ENCODE results near the gene DOCK8. TPM values are rescaled to one million over a fixed set of nuclear protein-coding genes. Genes with fewer than 3 reads are reported as not detected.

Gene DOCK8
- total RNA-seq, 1 experiment from 2014 or later = 15.2 TPM

GRCh38 chr9:354453-354852, 139.8 kb downstream of the DOCK8 start:
- H3K27me3 Mint-ChIP-seq (ENCODE audit: insufficient read depth, unreplicated experiment) = no peaks in the 10 kb centered on the region
- ChIA-PET CTCF (no interaction called here), POLR2A (no interaction called here)
- intact Hi-C loops (cut with micrococcal nuclease; ENCODE audit: unreplicated experiment) = no loop called here
- no TSS peak for BruUV-seq (replicated peaks)
- peaks cover 4% of the 10 kb centered on the region for H3K36me3 Mint-ChIP-seq (ENCODE audit: insufficient read depth, unreplicated experiment)
- H3K27ac Mint-ChIP-seq (ENCODE audit: unreplicated experiment) = no peak overlapping the region
- H3K27me3 ChIP-seq (replicated peaks; ENCODE audit: control insufficient read depth, insufficient read depth, low read length) = no peaks in the 10 kb centered on the region
- H3K9me3 ChIP-seq = no peaks in the 10 kb centered on the region
- H3K4me1 ChIP-seq = no peaks in the 10 kb centered on the region
- no peak for DNase-seq
- H3K4me3 Mint-ChIP-seq (ENCODE audit: unreplicated experiment) = no peak overlapping the region
- H3K36me3 ChIP-seq (ENCODE audit: control insufficient read depth, insufficient read depth, low read length) = no peaks in the 10 kb centered on the region
- H3K9me3 Mint-ChIP-seq (ENCODE audit: unreplicated experiment) = no peaks in the 10 kb centered on the region
- TF ChIP-seq, protein P1, sequence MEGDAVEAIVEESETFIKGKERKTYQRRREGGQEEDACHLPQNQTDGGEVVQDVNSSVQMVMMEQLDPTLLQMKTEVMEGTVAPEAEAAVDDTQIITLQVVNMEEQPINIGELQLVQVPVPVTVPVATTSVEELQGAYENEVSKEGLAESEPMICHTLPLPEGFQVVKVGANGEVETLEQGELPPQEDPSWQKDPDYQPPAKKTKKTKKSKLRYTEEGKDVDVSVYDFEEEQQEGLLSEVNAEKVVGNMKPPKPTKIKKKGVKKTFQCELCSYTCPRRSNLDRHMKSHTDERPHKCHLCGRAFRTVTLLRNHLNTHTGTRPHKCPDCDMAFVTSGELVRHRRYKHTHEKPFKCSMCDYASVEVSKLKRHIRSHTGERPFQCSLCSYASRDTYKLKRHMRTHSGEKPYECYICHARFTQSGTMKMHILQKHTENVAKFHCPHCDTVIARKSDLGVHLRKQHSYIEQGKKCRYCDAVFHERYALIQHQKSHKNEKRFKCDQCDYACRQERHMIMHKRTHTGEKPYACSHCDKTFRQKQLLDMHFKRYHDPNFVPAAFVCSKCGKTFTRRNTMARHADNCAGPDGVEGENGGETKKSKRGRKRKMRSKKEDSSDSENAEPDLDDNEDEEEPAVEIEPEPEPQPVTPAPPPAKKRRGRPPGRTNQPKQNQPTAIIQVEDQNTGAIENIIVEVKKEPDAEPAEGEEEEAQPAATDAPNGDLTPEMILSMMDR (IDR thresholded peaks at IDR 0.05; ENCODE audit: insufficient read depth in 1 of 2, low read depth in 1 of 2, low read length in 1 of 2, severe bottlenecking in 1 of 2, unreplicated experiment in 1 of 2) = no peak
- no peaks in the 10 kb centered on the region for H3K4me1 Mint-ChIP-seq (ENCODE audit: low read depth, unreplicated experiment)
- H3K4me3 ChIP-seq (ENCODE audit: low read depth, low read length) = no peak overlapping the region

GRCh38 chr9:357560-357959, 142.9 kb downstream of the DOCK8 start:
- H3K4me1 ChIP-seq = no peaks in the 10 kb centered on the region
- H3K9me3 Mint-ChIP-seq (ENCODE audit: unreplicated experiment) = no peaks in the 10 kb centered on the region
- no peak overlapping the region for H3K27ac Mint-ChIP-seq (ENCODE audit: unreplicated experiment)
- DNase-seq = no peak
- H3K4me3 Mint-ChIP-seq (ENCODE audit: unreplicated experiment) = no peak overlapping the region
- no peaks in the 10 kb centered on the region for H3K27me3 ChIP-seq (replicated peaks; ENCODE audit: control insufficient read depth, insufficient read depth, low read length)
- intact Hi-C loops (cut with micrococcal nuclease; ENCODE audit: unreplicated experiment) = no loop called here
- CTCF ChIA-PET = no interaction called here
- H3K4me3 ChIP-seq (ENCODE audit: low read depth, low read length) = no peak overlapping the region
- H3K36me3 ChIP-seq (ENCODE audit: control insufficient read depth, insufficient read depth, low read length) = no peaks in the 10 kb centered on the region
- no peaks in the 10 kb centered on the region for H3K4me1 Mint-ChIP-seq (ENCODE audit: low read depth, unreplicated experiment)
- H3K36me3 Mint-ChIP-seq (ENCODE audit: insufficient read depth, unreplicated experiment) = no peaks in the 10 kb centered on the region
- POLR2A ChIA-PET = no interaction called here
- H3K9me3 ChIP-seq = no peaks in the 10 kb centered on the region
- BruUV-seq (replicated peaks) = no TSS peak
- TF ChIP-seq, protein P1 (IDR thresholded peaks at IDR 0.05; ENCODE audit: insufficient read depth in 1 of 2, low read depth in 1 of 2, low read length in 1 of 2, severe bottlenecking in 1 of 2, unreplicated experiment in 1 of 2) = no peak
- H3K27me3 Mint-ChIP-seq (ENCODE audit: insufficient read depth, unreplicated experiment) = no peaks in the 10 kb centered on the region

DNA sequence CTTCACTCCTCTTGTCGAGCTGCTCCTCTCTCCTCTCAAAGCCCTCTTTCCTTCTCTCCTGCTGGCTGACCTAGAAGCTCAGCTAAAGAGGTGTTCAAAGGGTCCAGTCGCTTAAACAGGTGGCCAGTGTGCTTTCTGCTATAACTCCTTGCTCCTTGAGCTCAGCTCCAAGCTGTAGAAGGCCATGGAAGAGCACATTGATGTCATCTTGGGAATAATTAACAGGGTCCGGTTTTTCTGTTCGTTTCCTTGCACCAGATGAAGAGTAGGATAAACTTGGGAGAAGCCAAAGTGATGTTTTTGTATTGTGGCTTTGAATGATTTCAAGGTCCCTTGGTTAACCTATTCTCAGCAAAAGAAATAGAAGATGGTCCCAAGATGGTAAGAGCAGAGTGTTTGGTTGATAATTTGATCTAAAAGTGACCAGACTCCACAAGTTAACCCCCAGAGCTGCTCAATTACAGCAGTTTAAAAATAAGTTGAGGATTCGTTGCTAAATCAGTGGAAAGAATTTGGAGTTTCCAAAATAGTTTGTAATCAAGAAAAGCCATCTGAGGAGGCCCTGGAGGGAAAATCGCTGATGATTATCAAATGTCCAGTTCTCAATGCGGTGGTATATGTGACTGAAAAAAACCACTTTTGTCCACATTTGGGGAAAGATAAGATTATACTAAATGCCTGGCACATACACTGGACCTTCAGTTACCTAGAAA, 148.1 kb downstream of the DOCK8 start:
- POLR2A ChIA-PET = no interaction called here
- 0 out of 2 replicates have a peak, but pooled peaks cover 15% of the 10 kb centered on the region for H3K4me1 ChIP-seq
- H3K27me3 Mint-ChIP-seq (ENCODE audit: insufficient read depth, unreplicated experiment) = no peaks in the 10 kb centered on the region
- no peaks in the 10 kb centered on the region for H3K27me3 ChIP-seq (replicated peaks; ENCODE audit: control insufficient read depth, insufficient read depth, low read length)
- intact Hi-C loops (cut with micrococcal nuclease; ENCODE audit: unreplicated experiment) = no loop called here
- no peak overlapping the region for H3K4me3 Mint-ChIP-seq (ENCODE audit: unreplicated experiment)
- H3K36me3 ChIP-seq (ENCODE audit: control insufficient read depth, insufficient read depth, low read length) = no peaks in the 10 kb centered on the region
- BruUV-seq (replicated peaks) = no TSS peak
- no peak overlapping the region for H3K27ac Mint-ChIP-seq (ENCODE audit: unreplicated experiment)
- CTCF ChIA-PET = no interaction called here
- DNase-seq = no peak
- no peak overlapping the region for H3K4me3 ChIP-seq (ENCODE audit: low read depth, low read length)
- H3K9me3 Mint-ChIP-seq (ENCODE audit: unreplicated experiment) = no peaks in the 10 kb centered on the region
- H3K36me3 Mint-ChIP-seq (ENCODE audit: insufficient read depth, unreplicated experiment) = no peaks in the 10 kb centered on the region
- TF ChIP-seq, protein P1 (IDR thresholded peaks at IDR 0.05; ENCODE audit: insufficient read depth in 1 of 2, low read depth in 1 of 2, low read length in 1 of 2, severe bottlenecking in 1 of 2, unreplicated experiment in 1 of 2) = no peak
- no peaks in the 10 kb centered on the region for H3K9me3 ChIP-seq
- peaks cover 10% of the 10 kb centered on the region for H3K4me1 Mint-ChIP-seq (ENCODE audit: low read depth, unreplicated experiment)

All from Caco-2 (cell line).